Karpas-422 (cell line): Measurements from ENCODE around the gene RADIL. TPM values are rescaled to one million over a fixed set of nuclear protein-coding genes. Genes with fewer than 3 reads are reported as not detected.

Experiments
- DNase-seq: peaks from one replicate; pipeline ENCODE4 v3.0.0-alpha.2; 2015
- H2AFZ ChIP-seq: fragments of 200-600 bp; sonication (generic); 2 replicates; pipeline ENCODE4 v1.6.1; 2014; ENCODE audit warnings: antibody characterized with exemption, low read length, mixed read lengths
- H3K27ac ChIP-seq: fragments of 200-600 bp; sonication (generic); 2 replicates; pipeline ENCODE4 v1.5.1; 2014; ENCODE audit warnings: mild to moderate bottlenecking, low read length, moderate library complexity
- H3K27me3 ChIP-seq: fragments of 200-600 bp; sonication (generic); 2 replicates; pipeline ENCODE4 v1.6.1; 2014; ENCODE audit warnings: low read length, mixed read lengths
- H3K36me3 ChIP-seq: fragments of 200-600 bp; sonication (generic); 2 replicates; pipeline ENCODE4 v1.6.1; 2014; ENCODE audit warnings: low read length, mixed read lengths; ENCODE audit not compliant: insufficient read depth
- H3K4me1 ChIP-seq: fragments of 200-600 bp; sonication (generic); 2 replicates; pipeline ENCODE4 v1.6.1; 2014; ENCODE audit warnings: mild to moderate bottlenecking, low read length, mixed read lengths
- H3K4me2 ChIP-seq: fragments of 200-600 bp; sonication (generic); 2 replicates; pipeline ENCODE4 v1.6.1; 2014; ENCODE audit warnings: low read length, low read depth, mild to moderate bottlenecking; ENCODE audit not compliant: poor library complexity, severe bottlenecking
- H3K4me3 ChIP-seq: fragments of 200-600 bp; sonication (generic); 2 replicates; pipeline ENCODE4 v1.5.1; 2014; ENCODE audit warnings: mild to moderate bottlenecking, antibody characterized with exemption, low read length, mixed read lengths
- H3K79me2 ChIP-seq: fragments of 200-600 bp; sonication (generic); 2 replicates; pipeline ENCODE4 v1.6.1; 2014; ENCODE audit warnings: mild to moderate bottlenecking, low read length, mixed read lengths
- H3K9ac ChIP-seq: fragments of 200-600 bp; sonication (generic); 2 replicates; pipeline ENCODE4 v1.6.0; 2014; ENCODE audit warnings: low read length
- H3K9me2 ChIP-seq: fragments of 200-600 bp; sonication (generic), shearing (Covaris generic); replicated peaks from 2 replicates; pipeline ENCODE4 v1.6.0; 2014; ENCODE audit warnings: mild to moderate bottlenecking, low read length, moderate library complexity; ENCODE audit not compliant: insufficient read depth
- H3K9me3 ChIP-seq: fragments of 300-700, 200-600 bp; sonication (generic); 2 replicates; pipeline ENCODE4 v1.6.1; 2014; ENCODE audit warnings: low read length, mixed read lengths
- H4K20me1 ChIP-seq: fragments of 200-600 bp; sonication (generic); 2 replicates; pipeline ENCODE4 v1.6.1; 2014; ENCODE audit warnings: mild to moderate bottlenecking, antibody characterized with exemption, low read length, low read depth; ENCODE audit not compliant: insufficient read depth
- total RNA-seq: library from RNA; depleted of rRNA; stranded (reverse); fragments of >200 nt; shearing (Covaris generic); gene quantifications from 2 replicates; pipeline ENCODE4 v1.2.3, GENCODE V29; 2014; ENCODE audit warnings: low replicate concordance

Gene RADIL
- total RNA-seq, 1 experiment from 2014 or later = not detected

DNA sequence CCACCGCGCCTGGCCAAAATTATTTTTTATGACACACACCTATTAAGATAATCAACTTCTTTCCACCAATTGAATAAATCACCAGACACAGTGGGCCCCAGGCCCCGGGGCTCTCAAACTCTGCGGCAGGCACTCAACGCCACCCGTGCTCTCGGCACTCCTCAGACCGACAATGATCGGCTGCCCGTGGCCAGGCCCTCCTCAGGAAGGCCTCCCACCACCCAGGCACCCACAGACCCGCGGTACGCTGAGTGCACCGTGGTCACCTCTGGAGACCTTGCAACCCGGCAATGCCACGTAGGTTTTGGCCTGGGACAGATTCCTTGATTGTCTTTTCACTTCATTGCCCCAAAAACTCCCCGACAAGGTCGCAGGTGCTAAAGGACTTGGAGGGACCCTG lies 6.9 kb downstream of the RADIL start:
- no peaks in the 10 kb centered on the region for H3K9me3 ChIP-seq
- no peaks in the 10 kb centered on the region for H3K79me2 ChIP-seq
- no peak overlapping the region for H3K9ac ChIP-seq
- H4K20me1 ChIP-seq = no peaks in the 10 kb centered on the region
- no peaks in the 10 kb centered on the region for H3K36me3 ChIP-seq
- no peaks in the 10 kb centered on the region for H3K4me1 ChIP-seq
- no peaks in the 10 kb centered on the region for H3K27me3 ChIP-seq
- no peak overlapping the region for H3K27ac ChIP-seq
- H3K4me2 ChIP-seq = no peak overlapping the region
- no peaks in the 10 kb centered on the region for H3K9me2 ChIP-seq
- no peak overlapping the region for H3K4me3 ChIP-seq
- no peak overlapping the region for H2AFZ ChIP-seq
- DNase-seq = no peak

- no peaks in the 10 kb centered on the region for H4K20me1 ChIP-seq
- DNase-seq = no peak
- no peak overlapping the region for H3K27ac ChIP-seq
- H3K4me2 ChIP-seq = no peak overlapping the region
- no peak overlapping the region for H3K4me3 ChIP-seq
- no peaks in the 10 kb centered on the region for H3K36me3 ChIP-seq
- H3K9ac ChIP-seq = no peak overlapping the region
- no peaks in the 10 kb centered on the region for H3K79me2 ChIP-seq
- no peaks in the 10 kb centered on the region for H3K9me3 ChIP-seq
- H3K9me2 ChIP-seq = no peaks in the 10 kb centered on the region
- H3K4me1 ChIP-seq = no peaks in the 10 kb centered on the region
- H2AFZ ChIP-seq = no peak overlapping the region
- no peaks in the 10 kb centered on the region for H3K27me3 ChIP-seq
These were observed 8.1 kb downstream of the RADIL start for GRCh38 chr7:4875391-4875790.

DNA sequence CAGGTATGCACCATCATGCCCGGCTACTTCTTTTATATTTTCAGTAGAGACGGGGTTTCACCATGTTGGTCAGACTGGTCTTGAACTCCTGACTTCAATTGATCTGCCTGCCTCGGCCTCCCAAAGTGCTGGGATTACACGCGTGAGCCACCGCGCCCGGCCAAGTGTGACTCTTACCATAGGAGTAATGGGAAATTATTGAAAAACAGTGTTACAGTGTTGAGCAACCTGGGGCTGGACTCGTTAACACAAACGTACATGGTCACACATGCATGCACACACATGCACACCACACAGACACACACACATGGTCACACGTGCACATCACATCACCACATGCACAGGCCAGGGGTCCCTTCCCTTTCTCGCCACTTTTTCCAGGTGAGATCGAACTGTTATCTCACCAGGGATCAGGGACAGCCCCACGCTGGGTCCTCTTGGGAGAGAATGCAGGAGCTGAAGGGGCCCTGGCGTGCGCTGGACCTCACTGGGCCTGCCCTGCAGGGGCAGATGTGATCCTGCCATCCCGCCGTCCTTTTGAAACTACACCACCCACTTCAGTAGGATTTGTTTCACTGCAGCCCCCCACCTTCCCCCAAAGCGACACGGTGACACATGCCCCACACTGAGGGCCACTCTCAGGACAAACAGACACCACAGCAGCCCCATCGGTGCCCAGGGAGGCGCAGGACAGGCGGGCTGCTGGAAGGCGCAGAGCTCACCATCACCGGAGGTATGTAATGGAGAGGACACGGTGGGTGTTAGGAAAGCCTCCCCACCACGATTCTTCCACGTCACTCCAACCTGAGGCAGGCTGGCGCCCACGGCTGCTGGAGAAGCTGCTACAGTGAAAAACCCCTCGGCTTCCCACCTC lies 10.2 kb downstream of the RADIL start:
- no peaks in the 10 kb centered on the region for H3K27me3 ChIP-seq
- no peak overlapping the region for H3K9ac ChIP-seq
- no peaks in the 10 kb centered on the region for H3K9me3 ChIP-seq

GRCh38 chr7:4871930-4872675 lies 11.4 kb downstream of the RADIL start:
- H4K20me1 ChIP-seq = no peaks in the 10 kb centered on the region
- no peak overlapping the region for H3K4me3 ChIP-seq
- H3K79me2 ChIP-seq = no peaks in the 10 kb centered on the region
- no peak overlapping the region for H2AFZ ChIP-seq
- H3K9me3 ChIP-seq = no peaks in the 10 kb centered on the region
- H3K4me1 ChIP-seq = no peaks in the 10 kb centered on the region
- no peak overlapping the region for H3K9ac ChIP-seq
- DNase-seq = no peak
- no peaks in the 10 kb centered on the region for H3K9me2 ChIP-seq
- no peak overlapping the region for H3K27ac ChIP-seq
- H3K36me3 ChIP-seq = no peaks in the 10 kb centered on the region
- no peaks in the 10 kb centered on the region for H3K27me3 ChIP-seq
- H3K4me2 ChIP-seq = no peak overlapping the region

More for the DNA sequence above, 10.2 kb downstream of the RADIL start:
- Histone ChIP-seq H4K20me1 (no peaks in the 10 kb centered on the region), H2AFZ (no peak overlapping the region), H3K4me2 (no peak overlapping the region), H3K4me3 (no peak overlapping the region), H3K4me1 (no peaks in the 10 kb centered on the region), H3K36me3 (no peaks in the 10 kb centered on the region), H3K79me2 (no peaks in the 10 kb centered on the region), H3K27ac (no peak overlapping the region), H3K9me2 (no peaks in the 10 kb centered on the region)
- DNase-seq = no peak

- Histone ChIP-seq H3K27me3 (no peaks in the 10 kb centered on the region), H3K4me2 (no peak overlapping the region), H3K9me2 (no peaks in the 10 kb centered on the region), H3K4me3 (no peak overlapping the region), H3K9ac (no peak overlapping the region), H2AFZ (no peak overlapping the region), H3K36me3 (no peaks in the 10 kb centered on the region), H3K79me2 (no peaks in the 10 kb centered on the region), H3K9me3 (no peaks in the 10 kb centered on the region), H4K20me1 (no peaks in the 10 kb centered on the region), H3K4me1 (no peaks in the 10 kb centered on the region), H3K27ac (no peak overlapping the region)
- no peak for DNase-seq
These were observed 12.3 kb downstream of the RADIL start for GRCh38 chr7:4871056-4871680.

DNA sequence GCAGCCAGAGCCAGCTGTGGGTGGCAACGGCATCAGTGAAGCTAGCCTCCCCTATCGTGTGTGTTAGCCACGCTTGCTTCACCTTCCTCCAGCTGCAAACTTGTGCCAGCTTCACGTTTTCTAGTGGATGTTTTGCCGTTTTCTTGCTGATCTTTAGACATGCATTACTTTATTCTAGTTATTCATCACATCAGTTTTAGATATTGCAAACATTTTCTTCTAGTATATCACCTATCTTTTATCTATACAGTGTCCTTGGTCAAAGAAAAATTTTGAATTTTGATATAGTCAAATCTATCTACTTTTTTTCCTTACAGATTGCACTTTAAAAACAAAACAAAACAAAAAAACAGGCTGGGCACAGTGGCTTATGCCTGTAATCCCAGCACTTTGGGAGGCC lies 15.0 kb downstream of the RADIL start:
- Histone ChIP-seq H3K36me3 (no peaks in the 10 kb centered on the region), H3K27ac (no peak overlapping the region), H3K4me1 (no peaks in the 10 kb centered on the region), H2AFZ (no peak overlapping the region), H3K4me3 (no peak overlapping the region), H3K27me3 (no peaks in the 10 kb centered on the region), H3K9me3 (no peaks in the 10 kb centered on the region), H3K9ac (no peak overlapping the region), H3K79me2 (no peaks in the 10 kb centered on the region), H3K4me2 (no peak overlapping the region), H3K9me2 (no peaks in the 10 kb centered on the region), H4K20me1 (no peaks in the 10 kb centered on the region)
- no peak for DNase-seq

GRCh38 chr7:4866528-4867496 lies 16.7 kb downstream of the RADIL start:
- Histone ChIP-seq H3K4me3 (no peak overlapping the region), H3K9me2 (no peaks in the 10 kb centered on the region), H3K4me1 (no peaks in the 10 kb centered on the region), H3K79me2 (no peaks in the 10 kb centered on the region), H3K27ac (no peak overlapping the region), H2AFZ (no peak overlapping the region), H3K9me3 (no peaks in the 10 kb centered on the region), H3K4me2 (no peak overlapping the region), H4K20me1 (no peaks in the 10 kb centered on the region), H3K9ac (no peak overlapping the region), H3K36me3 (no peaks in the 10 kb centered on the region), H3K27me3 (no peaks in the 10 kb centered on the region)
- DNase-seq = no peak
